GM18868 (cell line): ENCODE results near the gene SORCS2.

Experiments used
- ATAC-seq: cut with Tn5 transposase; IDR thresholded peaks from one replicate; pipeline ENCODE4 v1.9.1; 2021; ENCODE audit warnings: mild to moderate bottlenecking, moderate library complexity; ENCODE audit not compliant: unreplicated experiment

Gene SORCS2

GRCh38 chr4:7299908-7300710, 107.8 kb downstream of the SORCS2 start:
- ATAC-seq: no peak

GRCh38 chr4:7300711-7301095, 108.4 kb downstream of the SORCS2 start:
- no peak for ATAC-seq

GRCh38 chr4:7301126-7301785, 108.9 kb downstream of the SORCS2 start:
- no peak for ATAC-seq

GRCh38 chr4:7301846-7302630, 109.7 kb downstream of the SORCS2 start:
- ATAC-seq: no peak

GRCh38 chr4:7302781-7303404, 110.6 kb downstream of the SORCS2 start:
- ATAC-seq: no peak

GRCh38 chr4:7303561-7303960, 111.2 kb downstream of the SORCS2 start:
- ATAC-seq: no peak

GRCh38 chr4:7304436-7304835, 112.1 kb downstream of the SORCS2 start:
- ATAC-seq: no peak

- ATAC-seq: no peak
Measured at GRCh38 chr4:7306021-7306965, 114.0 kb downstream of the SORCS2 start.

- ATAC-seq: no peak
Measured at GRCh38 chr4:7306986-7307385, 114.6 kb downstream of the SORCS2 start.

- ATAC-seq: no peak
Measured at GRCh38 chr4:7307394-7308099, 115.2 kb downstream of the SORCS2 start.

- ATAC-seq: no peak
Measured at GRCh38 chr4:7309181-7309580, 116.8 kb downstream of the SORCS2 start.

GRCh38 chr4:7309636-7310390, 117.5 kb downstream of the SORCS2 start:
- ATAC-seq: no peak

- no peak for ATAC-seq
Measured at GRCh38 chr4:7310451-7310850, 118.1 kb downstream of the SORCS2 start.

GRCh38 chr4:7311205-7311604, 118.9 kb downstream of the SORCS2 start:
- ATAC-seq: no peak

GRCh38 chr4:7312691-7313090, 120.4 kb downstream of the SORCS2 start:
- ATAC-seq: no peak

- ATAC-seq: no peak
Measured at GRCh38 chr4:7313347-7313811, 121.0 kb downstream of the SORCS2 start.

- ATAC-seq: no peak
Measured at GRCh38 chr4:7313991-7314390, 121.7 kb downstream of the SORCS2 start.

GRCh38 chr4:7315286-7315685, 122.9 kb downstream of the SORCS2 start:
- ATAC-seq: no peak

- ATAC-seq: no peak
Measured at GRCh38 chr4:7315935-7316334, 123.6 kb downstream of the SORCS2 start.
